HG03196 (cell line): ENCODE results near the gene STK25.

ENCODE experiments used
- ATAC-seq: cut with Tn5 transposase; IDR thresholded peaks from one replicate; pipeline ENCODE4 v1.9.1; 2021; ENCODE audit not compliant: unreplicated experiment

STK25 gene

DNA sequence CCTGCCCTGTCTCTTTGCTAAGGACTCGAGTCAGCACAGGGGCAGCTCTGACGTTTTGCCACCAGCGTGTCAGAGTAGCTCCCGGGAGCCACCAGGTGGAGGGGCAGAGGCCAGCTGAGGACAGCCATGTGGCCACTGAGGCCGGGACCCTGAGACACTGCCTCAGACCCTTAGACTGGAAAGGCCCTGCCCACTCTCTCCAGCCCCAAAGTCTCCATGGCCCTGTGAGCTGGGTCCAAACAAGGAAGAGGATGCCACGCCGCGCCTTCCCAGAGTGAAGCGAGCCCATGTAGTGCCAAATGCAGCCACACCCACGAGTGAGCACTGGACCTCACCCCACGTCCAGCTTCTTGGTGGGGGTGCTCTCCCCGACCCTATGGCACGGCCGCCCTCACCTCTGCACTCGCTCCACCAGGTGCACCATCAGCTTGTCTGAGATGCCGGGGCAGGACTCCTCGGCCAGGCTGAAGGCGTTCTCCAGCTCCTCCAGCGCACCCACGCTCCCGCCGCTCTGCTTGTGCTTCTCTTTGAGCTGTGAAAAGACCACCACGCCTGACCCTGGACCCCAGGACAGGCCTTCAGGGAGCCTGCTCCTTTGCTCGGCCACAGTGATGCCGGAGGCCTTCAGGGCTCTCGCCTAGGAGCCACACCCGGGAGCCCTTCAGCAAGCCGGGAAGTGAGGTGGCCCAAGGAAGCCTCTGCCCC, 12.2 kb downstream of the STK25 start:
- no peak for ATAC-seq

DNA sequence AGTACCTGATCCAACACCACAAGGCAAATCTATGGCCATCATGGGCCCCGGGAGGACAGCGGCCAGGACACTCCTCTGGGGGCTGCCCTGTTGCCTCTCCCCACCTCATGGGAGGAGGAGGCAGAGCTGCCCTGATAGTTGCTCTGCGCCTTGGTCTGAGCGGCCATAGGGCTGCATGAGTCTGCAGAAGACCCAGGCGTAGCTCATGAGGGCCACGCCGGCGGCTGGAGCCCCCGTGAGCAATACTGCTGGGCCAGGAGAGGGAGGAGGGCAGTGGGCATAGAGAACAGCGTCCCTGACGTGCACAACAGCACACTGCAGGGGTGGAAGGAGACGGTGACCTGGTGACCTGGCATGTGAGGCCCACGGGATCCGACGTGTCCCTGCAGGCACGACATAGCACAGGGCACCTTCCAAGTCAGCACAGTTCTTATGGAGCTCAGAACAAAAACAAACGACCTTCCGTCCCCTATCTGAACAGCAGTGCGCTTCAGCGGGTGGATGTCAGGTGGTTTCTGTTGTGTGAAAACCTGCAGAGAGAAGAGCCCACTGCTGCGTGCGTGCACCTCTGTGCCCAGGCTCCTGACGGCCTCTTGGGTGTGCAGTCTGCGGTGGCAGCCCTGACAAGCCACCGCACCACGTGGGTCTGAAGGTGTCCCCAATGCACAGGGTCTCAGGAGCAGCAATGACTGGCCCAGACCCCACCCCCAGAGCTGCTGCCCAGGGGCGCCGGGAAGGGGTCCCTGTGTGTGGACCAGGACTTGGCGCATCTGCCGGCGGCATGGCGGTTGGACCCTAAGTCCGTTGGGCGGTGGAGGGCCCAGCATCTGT, 13.0 kb downstream of the STK25 start:
- ATAC-seq, result no peak

GRCh38 chr2:241494311-241494908, 14.0 kb downstream of the STK25 start:
- ATAC-seq, result no peak

- no peak for ATAC-seq
Measured at GRCh38 chr2:241493092-241493491, 15.3 kb downstream of the STK25 start.

- no peak for ATAC-seq
Measured at GRCh38 chr2:241492174-241492565, 16.2 kb downstream of the STK25 start.

GRCh38 chr2:241491549-241492173, 16.7 kb downstream of the STK25 start:
- no peak for ATAC-seq

DNA sequence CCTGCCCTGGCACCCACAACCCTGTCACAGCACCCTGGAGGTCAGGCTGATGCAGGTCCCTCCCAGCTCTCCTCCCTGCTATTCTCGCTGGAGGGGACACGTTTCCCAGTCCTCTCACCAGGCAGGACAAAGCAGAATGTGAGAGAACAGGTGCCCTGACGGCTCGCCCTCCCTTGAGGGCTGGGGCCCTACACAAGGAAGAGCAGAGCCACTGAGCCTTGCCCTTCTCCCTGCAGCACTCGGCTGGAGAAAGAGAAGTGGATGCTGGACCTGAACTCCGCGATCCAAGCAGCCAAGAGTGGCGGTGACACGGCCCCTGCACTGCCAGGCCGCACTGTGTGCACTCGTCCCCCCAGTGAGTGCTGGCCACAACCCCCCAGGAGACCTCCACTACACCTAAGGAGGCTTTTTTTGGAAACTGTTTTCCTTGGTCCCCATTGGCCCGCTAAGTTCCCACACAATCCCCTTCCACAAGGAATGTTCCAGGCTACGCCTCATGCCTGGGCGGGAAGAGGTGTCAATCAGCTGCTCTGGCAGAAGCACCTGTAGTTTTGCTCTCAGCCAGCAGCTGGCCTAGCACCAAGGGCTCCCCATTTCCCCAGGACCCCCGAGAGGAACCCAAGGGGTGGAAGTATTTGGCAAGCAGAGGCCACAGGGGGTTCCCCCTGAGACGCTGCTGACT, 17.4 kb downstream of the STK25 start:
- ATAC-seq, result no peak

GRCh38 chr2:241489733-241490680, 18.4 kb downstream of the STK25 start:
- ATAC-seq, result no peak

DNA sequence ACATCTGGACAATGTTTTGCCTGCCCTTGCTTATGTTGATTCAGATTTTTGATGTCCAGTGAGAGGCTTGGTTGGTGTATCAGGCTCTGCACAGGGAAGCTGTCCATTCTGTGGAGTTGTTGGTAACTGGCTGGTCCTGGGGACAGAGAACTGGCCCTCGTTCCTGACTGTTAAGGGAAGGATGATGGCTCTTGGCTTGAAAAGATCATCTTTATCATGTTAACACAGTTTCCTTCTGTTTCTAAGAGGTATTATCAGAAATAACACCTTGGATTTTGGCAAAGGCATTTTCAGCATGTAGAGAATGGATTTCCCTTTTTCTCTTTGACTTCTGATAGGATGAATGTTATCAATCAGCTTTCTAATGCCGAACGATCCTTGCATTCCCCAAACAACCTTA, 19.3 kb downstream of the STK25 start:
- no peak for ATAC-seq

- no peak for ATAC-seq
Measured at GRCh38 chr2:241485172-241485911, 23.0 kb downstream of the STK25 start.

- ATAC-seq, result no peak
Measured at GRCh38 chr2:241483305-241483704, 25.1 kb downstream of the STK25 start.

DNA sequence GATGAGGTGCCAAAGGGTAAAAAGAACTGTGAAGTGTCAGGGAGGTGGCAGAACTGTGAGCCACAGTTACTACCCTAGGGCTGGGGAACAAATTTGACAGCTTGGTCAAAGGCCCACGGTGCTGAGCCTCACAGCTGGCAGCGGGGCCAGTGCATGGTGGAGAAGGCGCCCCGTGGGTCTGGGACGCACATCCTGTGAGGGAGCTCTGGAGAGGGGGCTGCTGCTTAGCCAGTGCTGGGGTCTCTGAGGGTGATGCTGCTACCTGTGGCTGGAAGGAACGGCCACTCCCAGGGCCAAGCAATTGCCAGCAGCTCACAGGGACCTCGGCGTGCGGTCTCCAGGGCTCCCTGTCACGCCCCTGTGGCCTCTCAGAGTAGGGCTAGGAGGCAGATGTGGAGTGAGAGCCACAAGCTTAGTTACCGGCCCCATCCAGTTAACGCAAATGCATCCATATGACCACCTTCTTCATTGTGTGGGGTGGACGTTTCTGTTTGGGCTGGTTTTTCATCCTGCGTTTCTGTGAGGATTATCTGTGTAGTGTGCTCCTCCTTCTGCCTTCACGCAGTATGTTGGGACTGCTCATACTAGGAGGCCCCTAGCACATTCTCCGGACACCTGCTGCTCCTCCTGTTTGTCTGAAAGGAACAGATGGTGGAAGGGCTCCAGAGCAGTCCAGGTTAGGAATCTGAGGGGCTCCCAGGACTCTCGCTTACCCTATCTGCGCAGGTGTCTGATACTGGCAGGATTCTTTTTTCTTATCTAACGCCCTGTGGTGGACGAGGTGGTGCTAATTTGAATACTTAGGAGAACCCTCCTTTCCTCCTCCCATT, 26.0 kb downstream of the STK25 start:
- ATAC-seq, result no peak

DNA sequence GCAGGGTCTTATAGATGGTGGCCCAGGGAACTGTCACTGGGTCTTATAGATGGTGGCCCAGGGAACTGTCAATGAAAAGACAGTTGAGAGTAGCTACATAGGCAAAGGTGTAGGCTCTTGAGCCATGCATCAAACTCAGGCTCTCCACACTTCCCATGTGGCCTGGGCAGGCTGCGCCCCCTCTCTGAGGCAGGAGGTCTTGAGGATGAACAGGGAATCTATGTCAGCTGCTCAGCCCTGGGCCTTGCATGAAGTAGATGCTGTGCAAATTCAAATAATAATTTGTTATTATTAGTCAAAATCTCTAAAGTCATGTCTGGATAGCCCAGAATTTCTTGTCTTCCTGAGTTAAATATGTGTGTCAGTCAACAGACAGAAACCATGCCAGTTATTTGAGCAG, 26.7 kb downstream of the STK25 start:
- ATAC-seq, result no peak

DNA sequence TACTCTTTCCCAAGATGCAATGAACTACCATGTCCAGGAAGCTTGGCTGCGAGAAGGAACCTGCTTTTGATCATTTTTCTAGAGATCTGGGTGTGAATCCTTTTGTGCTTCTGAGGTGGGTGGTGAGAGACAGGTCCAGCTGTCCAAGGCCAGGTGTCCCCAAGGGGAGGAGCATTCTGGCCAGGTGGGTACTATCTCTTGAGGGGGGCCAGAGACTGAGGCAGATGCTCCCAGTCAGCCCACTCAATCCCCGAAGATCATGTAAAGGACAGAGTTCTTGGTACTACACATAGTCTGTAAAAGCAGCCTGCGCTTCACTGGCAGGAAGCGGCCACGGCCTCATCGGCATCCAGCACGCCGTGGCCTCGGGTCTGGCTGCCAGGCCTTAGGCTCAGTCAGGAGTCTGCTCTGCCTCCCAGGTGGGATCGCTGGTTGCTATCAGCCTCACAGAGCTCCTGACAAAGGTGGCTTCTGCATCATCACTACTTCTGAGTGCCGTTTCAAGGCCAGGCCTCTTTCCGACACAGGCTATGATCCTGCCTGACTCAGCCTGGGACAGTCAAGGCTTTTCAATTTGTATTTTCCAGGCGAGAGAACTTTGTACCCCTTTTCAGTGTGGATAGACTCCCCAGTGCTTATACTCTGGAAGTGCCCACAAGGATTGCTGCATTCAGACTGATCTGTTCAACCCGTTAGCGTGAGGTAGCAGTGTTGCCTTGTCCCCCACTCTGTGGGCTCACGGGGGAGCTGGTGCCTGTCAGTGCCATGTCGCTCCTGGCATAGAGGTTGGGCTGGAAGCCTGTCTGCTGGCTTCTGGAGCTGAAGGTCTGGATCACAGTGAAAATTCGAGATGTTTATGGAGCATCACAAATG, 29.1 kb downstream of the STK25 start:
- ATAC-seq, result no peak

DNA sequence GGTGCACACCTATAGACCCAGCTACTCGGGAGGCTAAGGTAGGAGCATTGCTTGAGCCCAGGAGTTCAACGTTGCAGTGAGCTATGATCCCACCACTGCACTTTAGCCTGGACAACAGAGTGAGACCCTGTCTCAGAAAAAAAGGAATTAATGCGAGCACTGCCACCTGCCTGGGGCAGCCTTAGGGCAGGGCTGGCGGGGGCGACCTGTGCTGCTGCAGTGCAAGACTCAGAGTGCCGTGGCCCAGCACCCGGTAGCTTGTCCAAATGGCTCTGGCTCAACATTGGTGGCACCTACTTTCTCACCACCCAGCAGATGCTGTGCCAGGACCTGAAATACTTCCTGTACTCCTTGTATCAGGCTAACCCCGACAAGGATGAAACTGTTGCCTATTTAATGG, 30.2 kb downstream of the STK25 start:
- ATAC-seq, result no peak

- no peak for ATAC-seq
Measured at GRCh38 chr2:241475267-241475666, 33.1 kb downstream of the STK25 start.

DNA sequence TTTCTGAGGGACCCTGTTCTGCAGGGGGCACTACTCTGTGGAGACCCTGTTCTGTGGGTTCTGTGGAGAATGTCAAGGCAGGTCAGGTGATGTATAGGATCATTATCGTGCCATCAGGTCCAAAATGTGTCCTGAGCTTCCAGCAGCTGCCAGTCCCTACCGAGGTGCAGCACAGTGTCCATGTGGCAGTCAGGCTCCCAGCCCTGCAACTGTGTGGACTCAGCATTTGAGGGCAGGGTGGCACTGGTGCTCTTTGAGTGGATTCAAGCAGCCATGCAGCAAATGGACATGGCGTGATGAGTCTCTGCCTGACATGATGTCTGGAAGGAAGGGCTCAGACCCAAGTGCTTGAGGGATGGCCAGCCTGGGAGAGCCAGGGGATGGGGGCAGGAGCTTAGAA, 35.0 kb downstream of the STK25 start:
- ATAC-seq, result no peak
